ENCODE data around the gene MEF2C.
"Not testable (repeated sequence)": the region's sequence is repeated elsewhere in the genome, so short reads cannot be mapped to it uniquely, and the experiment has no call there.

The MEF2C gene

GRCh38 chr5:88798933-88799332, 84.1 kb downstream of the MEF2C start:
- DNase-seq (ENCODE audit: low read depth) = not testable (repeated sequence)

- DNase-seq (ENCODE audit: low read depth) = not testable (repeated sequence)
Observed at GRCh38 chr5:88793797-88794196, 89.2 kb downstream of the MEF2C start.

GRCh38 chr5:88792144-88792840, 90.7 kb downstream of the MEF2C start:
- no peak for DNase-seq (ENCODE audit: low read depth)

GRCh38 chr5:88787856-88788255, 95.1 kb downstream of the MEF2C start:
- DNase-seq (ENCODE audit: low read depth) = no peak

- no peak for DNase-seq (ENCODE audit: low read depth)
Observed at GRCh38 chr5:88786789-88787188, 96.2 kb downstream of the MEF2C start.

- no peak for DNase-seq (ENCODE audit: low read depth)
Observed at GRCh38 chr5:88785746-88786565, 97.0 kb downstream of the MEF2C start.

- DNase-seq (ENCODE audit: low read depth) = no peak
Observed at GRCh38 chr5:88782571-88782970, 100.4 kb downstream of the MEF2C start.

GRCh38 chr5:88780736-88781135, 102.2 kb downstream of the MEF2C start:
- no peak for DNase-seq (ENCODE audit: low read depth)

- no peak for DNase-seq (ENCODE audit: low read depth)
Observed at GRCh38 chr5:88778736-88779135, 104.2 kb downstream of the MEF2C start.

- no peak for DNase-seq (ENCODE audit: low read depth)
Observed at GRCh38 chr5:88776692-88777091, 106.3 kb downstream of the MEF2C start.

GRCh38 chr5:88772831-88773230, 110.2 kb downstream of the MEF2C start:
- no peak for DNase-seq (ENCODE audit: low read depth)

GRCh38 chr5:88772047-88772446, 110.9 kb downstream of the MEF2C start:
- no peak for DNase-seq (ENCODE audit: low read depth)

GRCh38 chr5:88770276-88771257, 112.4 kb downstream of the MEF2C start:
- DNase-seq (ENCODE audit: low read depth) = no peak

- DNase-seq (ENCODE audit: low read depth) = no peak
Observed at GRCh38 chr5:88769165-88769564, 113.8 kb downstream of the MEF2C start.

GRCh38 chr5:88768411-88768810, 114.6 kb downstream of the MEF2C start:
- DNase-seq (ENCODE audit: low read depth) = no peak

- no peak for DNase-seq (ENCODE audit: low read depth)
Observed at GRCh38 chr5:88765798-88766197, 117.2 kb downstream of the MEF2C start.

- DNase-seq (ENCODE audit: low read depth) = no peak
Observed at GRCh38 chr5:88765171-88765570, 117.8 kb downstream of the MEF2C start.

GRCh38 chr5:88761939-88762338, 121.0 kb downstream of the MEF2C start:
- no peak for DNase-seq (ENCODE audit: low read depth)

- DNase-seq (ENCODE audit: low read depth) = no peak
Observed at GRCh38 chr5:88761269-88761850, 121.6 kb downstream of the MEF2C start.

GRCh38 chr5:88760527-88760926, 122.5 kb downstream of the MEF2C start:
- DNase-seq (ENCODE audit: low read depth) = no peak

GRCh38 chr5:88758591-88758990, 124.4 kb downstream of the MEF2C start:
- no peak for DNase-seq (ENCODE audit: low read depth)

GRCh38 chr5:88758184-88758583, 124.8 kb downstream of the MEF2C start:
- DNase-seq (ENCODE audit: low read depth) = no peak

All from stimulated activated CD8-positive, alpha-beta memory T cell treated with anti-CD3 and anti-CD28 coated beads, Interleukin-4, amount 100 ng/mL, for 24 hours (primary cell).